ENCODE results near the gene JADE1.

GRCh38 chr4:128818442-128818841 is 8.9 kb downstream of the JADE1 start:
- TF ChIP-seq YY1 (IDR thresholded peaks at IDR 0.05; ENCODE audit: insufficient read depth, insufficient read length) (no peak), SUZ12 (IDR thresholded peaks at IDR 0.05; ENCODE audit: extremely low read depth, insufficient read depth, insufficient read length) (no peak), ZNF274 (IDR thresholded peaks at IDR 0.05; ENCODE audit: low read depth, low read length) (no peak)
